HG03558 (cell line): ENCODE results near the gene PTPN21.

ENCODE experiments used
- ATAC-seq: cut with Tn5 transposase; IDR thresholded peaks from one replicate; pipeline ENCODE4 v1.9.1; 2021; ENCODE audit warnings: moderate number of reproducible peaks; ENCODE audit not compliant: unreplicated experiment; ENCODE audit errors: extremely low read depth

Gene PTPN21

GRCh38 chr14:88515499-88516221 is 39.1 kb downstream of the PTPN21 start:
- ATAC-seq: no peak

GRCh38 chr14:88507208-88507607 is 47.6 kb downstream of the PTPN21 start:
- ATAC-seq: no peak

DNA sequence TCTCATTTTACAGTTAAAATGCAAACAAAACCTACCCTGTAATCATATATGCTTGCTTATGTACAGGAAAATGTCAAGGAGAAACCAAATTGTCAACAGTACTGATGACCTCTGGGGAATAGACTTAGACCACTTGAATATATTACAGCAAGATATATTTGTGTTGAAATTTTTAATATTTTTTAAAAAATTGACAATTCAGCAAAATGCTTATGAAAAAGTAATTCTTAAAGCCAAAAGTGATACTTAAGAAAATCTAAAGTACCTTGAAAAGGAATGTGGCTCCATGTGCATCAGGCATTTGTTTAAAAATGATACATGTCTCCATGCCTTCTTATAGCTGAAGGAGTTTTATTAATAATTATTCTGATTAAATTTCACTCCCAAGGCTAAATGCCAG is 49.2 kb downstream of the PTPN21 start:
- no peak for ATAC-seq

GRCh38 chr14:88504602-88505001 is 50.2 kb downstream of the PTPN21 start:
- ATAC-seq: no peak

DNA sequence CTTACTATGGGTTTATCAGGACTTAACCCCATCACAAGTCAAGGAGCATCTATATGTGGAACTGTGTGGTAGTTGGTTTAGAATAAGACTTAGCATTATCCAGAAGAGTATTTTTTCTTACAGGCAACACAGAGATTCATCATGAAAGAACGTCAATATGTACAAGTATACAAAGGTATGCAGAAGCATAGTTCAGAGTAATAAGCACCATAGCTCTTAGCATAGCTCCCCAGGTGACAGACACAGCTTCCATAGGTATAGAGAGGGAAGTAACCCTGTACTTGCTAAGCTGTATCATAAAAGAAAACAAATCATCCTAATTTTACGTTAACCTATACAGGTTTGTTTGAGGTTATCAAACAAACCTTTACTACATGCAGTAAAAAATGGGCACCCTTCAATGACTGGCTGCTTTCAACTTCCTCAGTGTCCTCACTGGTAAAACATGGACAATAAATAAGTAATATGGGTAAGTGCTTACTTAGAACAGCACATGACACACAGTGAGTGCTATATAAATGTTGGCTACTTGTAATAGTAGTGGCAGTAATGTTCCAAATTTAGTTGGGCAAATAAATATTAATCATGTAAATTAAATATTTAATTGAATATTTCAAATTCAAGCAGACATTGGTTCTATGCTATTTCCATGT is 50.9 kb downstream of the PTPN21 start:
- ATAC-seq: no peak

- ATAC-seq: no peak
These were observed 52.1 kb downstream of the PTPN21 start for GRCh38 chr14:88502740-88503139.

DNA sequence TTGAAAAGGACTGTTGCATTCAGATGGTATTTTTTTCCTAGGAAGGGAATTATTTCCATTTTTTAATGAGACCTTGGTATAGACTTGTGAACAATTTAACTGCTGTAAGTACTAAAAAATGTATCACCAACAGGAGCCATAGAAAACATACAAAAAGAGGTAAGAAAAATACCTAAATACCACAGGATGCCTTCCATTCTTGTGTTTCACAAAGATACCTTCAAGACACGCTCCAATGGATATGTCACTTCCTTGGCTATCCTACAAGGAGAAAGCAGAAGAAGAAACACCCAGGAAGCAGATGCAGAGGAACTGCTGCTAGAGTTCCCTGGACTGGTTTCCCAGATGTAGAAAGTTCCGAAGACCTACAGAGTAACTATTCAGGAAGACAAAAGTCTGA is 54.2 kb downstream of the PTPN21 start:
- no peak for ATAC-seq

DNA sequence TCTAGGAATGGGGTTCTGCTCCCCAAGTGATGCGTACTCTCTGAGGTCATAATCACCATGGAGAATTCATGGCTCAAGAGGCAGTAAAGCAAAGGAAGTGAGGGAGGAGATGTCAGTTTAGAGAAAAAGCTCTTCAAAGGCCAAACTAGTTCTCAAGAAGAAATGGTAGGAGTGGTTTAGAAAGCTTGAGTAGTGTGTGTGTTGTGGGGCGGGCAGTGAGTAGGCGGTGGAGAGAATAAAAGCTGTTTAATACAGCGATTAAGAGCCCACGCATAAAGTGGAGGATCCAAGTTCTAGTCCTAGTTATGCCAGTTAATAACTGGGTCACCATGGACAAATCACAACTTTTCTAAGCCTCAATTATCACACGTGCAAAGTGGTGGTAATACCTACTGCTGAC is 55.6 kb downstream of the PTPN21 start:
- no peak for ATAC-seq

- ATAC-seq: no peak
These were observed 58.4 kb downstream of the PTPN21 start for GRCh38 chr14:88496414-88496813.

- ATAC-seq: no peak
These were observed 61.2 kb downstream of the PTPN21 start for GRCh38 chr14:88493392-88494185.

DNA sequence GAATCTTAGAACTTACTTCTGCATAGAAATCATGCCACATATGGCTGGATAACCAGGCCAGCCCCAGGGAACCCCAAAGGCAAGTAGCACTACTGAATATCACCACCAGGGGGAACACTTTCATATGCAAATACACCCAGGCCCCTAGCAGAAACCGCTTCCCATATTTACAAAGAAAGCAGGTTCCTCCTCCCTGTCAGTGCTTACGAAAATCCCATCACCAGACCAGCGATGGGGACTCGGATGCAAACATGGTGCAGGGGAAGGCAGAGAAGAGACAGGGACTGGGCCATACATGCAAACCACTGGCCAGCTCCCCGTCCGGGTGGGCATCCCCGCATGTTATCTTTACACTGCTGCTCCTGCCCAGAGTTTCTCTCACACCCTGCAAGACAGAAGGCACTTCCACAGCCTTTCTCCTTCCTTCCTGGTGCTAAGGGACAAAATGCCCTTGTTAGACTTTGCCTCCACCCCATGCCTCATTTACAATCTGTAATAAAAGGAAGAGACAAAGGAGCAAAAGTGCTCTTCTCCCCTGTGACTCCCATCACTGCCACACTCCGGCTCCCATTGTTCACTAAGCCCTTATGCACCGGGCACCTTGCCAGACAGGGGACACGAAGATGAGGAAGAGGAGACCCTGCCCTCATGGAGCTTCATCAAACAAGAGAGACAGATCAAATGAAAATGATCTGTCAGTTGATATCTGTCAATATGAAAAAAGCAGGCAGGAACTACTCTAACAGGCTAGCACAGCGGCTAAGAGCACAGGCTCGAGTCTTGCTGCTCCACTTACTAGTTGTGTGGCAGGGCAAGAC is 62.3 kb downstream of the PTPN21 start:
- peak; percentile 78 for ATAC-seq

DNA sequence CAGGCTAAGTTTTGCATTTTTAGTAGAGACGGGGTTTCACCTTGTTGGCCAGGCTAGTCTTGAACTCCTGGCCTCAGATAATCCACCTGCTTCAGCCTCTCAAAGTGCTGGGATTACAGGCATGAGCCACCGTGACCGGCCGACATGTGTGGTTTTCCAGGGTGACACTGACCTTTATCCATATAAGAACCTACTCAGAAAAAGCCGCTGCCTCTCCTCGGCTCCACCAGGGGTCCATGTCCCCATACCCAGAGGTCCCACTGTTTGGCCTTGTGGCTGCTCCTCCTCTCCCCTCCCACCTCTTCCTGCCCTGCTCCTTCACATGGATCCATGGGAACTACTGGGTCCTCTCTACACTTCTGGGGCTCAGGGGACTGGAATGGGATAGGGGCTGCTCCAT is 64.6 kb downstream of the PTPN21 start:
- ATAC-seq: no peak

GRCh38 chr14:88488897-88489296 is 65.9 kb downstream of the PTPN21 start:
- ATAC-seq: no peak

DNA sequence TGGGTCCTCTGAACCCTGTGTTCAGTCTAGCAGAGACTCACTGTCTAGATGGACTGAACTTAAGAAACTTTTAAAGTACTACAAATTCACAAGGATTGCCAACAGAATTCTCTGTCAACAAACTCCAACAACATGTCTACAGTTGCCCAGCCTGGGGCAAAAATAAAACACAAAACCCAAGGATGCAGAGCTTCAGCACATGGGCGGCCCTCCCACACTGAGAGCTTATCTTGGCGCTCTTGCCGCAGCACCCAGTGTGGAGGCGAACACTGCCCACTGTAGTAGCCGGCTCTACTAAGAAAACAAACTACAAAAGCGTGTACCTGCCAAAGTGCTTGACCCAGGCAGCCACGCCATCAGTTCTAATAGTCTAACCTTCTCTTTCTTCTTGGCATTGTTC is 66.7 kb downstream of the PTPN21 start:
- ATAC-seq: no peak

DNA sequence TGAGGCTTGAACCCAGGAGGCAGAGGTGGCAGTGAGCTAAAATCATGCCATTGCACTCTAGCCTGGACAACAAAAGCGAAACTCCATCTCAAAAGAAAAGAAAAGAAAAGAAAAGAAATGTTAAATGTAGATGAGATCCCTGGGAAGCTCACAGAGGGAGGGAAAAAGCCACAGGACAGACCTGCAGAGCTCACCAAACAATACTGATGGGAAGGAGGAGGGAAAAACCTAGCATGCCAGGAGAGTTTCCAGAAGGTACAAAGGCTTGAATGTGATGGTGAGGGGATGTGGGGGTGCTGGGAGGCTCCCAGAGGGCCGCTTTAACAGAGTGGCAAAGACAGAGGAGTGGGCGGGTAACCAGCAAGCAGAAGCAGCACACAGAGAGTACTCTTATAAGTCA is 72.3 kb downstream of the PTPN21 start:
- no peak for ATAC-seq

- ATAC-seq: no peak
These were observed 73.0 kb downstream of the PTPN21 start for GRCh38 chr14:88481794-88482193.

GRCh38 chr14:88481059-88481458 is 73.7 kb downstream of the PTPN21 start:
- ATAC-seq: no peak

DNA sequence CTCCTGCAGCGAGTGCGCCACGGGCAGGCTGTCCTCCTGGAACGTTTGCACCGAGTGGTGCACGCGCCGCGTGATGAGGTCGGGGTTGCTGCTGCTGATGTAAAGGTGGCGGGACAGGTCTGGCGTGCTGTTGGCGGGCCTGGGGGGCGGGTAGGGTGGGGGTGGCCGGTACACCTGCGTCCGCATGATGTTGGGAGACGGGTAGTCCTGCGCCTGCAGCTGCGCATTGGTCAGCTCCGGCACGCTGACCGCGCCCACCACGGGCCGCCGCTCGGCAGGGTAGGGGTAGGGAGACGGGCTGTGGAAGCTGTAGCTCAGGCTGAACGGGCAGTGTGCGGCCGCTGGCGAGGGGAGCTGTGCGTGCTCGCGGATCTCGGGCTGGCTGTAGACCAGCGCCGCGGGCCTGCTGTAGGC is 75.2 kb downstream of the PTPN21 start:
- ATAC-seq: no peak

- ATAC-seq: no peak
These were observed 75.9 kb downstream of the PTPN21 start for GRCh38 chr14:88478931-88479330.

GRCh38 chr14:88477513-88478250 is 77.1 kb downstream of the PTPN21 start:
- no peak for ATAC-seq
